ENCODE measurements around the gene MIER3.
"Not testable (repeated sequence)": the region's sequence is repeated elsewhere in the genome, so short reads cannot be mapped to it uniquely, and the experiment has no call there.

Gene MIER3, protein sequence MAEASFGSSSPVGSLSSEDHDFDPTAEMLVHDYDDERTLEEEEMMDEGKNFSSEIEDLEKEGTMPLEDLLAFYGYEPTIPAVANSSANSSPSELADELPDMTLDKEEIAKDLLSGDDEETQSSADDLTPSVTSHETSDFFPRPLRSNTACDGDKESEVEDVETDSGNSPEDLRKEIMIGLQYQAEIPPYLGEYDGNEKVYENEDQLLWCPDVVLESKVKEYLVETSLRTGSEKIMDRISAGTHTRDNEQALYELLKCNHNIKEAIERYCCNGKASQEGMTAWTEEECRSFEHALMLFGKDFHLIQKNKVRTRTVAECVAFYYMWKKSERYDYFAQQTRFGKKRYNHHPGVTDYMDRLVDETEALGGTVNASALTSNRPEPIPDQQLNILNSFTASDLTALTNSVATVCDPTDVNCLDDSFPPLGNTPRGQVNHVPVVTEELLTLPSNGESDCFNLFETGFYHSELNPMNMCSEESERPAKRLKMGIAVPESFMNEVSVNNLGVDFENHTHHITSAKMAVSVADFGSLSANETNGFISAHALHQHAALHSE

DNA sequence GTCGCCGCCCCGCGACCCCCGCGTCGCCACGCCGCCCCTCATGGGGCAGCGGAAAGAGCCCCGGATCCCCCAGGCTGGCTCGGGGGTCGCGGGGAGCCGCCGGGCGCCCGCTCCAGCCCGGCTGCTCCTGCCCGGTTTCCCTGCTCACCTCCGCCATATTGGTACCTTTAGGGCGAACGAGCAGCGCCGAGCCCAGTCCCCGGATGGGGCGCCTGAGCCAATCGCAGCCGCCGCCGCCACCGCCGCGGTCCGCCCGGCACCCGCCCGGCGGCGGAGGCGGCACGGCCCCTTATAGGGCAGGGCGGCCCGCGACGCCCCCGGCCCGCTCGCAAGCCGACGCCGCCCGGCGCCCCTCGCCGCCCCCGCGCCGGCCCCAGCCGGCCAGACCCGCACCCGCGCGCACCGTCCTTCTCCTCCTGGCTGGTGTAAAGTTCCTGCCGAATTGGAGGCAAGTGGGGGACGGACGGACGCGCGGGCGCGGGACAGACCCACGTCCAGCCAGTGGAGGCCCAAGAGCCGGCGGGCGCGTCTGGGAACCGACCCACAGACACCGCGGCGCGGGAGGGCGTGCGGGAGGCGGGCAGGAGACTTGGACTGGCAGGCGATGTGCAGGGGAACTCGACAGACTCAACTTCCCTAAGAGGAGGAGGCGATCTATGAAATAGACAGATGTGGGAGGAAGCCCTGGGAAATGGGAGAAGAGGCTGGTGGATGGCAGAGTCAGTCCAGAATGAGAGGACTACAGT is at the start of gene MIER3:
TSS of gene MIER3 (minus strand) at position 178 of the 746 bp plus-strand sequence. CDS start at position 157, 21 bp downstream.
- DNase-seq = peak; percentile 86
- CTCF ChIA-PET = no interaction called here
- Mint-ChIP-seq H3K27ac (peak within 1 kb of the TSS; percentile 85), H3K4me1 (peaks cover 23% of the 10 kb centered on the region), H3K36me3 (no peaks in the 10 kb centered on the region), H3K9me3 (no peaks in the 10 kb centered on the region), H3K27me3 (peaks cover 23% of the 10 kb centered on the region), H3K4me3 (peak within 1 kb of the TSS; percentile 92)

DNA sequence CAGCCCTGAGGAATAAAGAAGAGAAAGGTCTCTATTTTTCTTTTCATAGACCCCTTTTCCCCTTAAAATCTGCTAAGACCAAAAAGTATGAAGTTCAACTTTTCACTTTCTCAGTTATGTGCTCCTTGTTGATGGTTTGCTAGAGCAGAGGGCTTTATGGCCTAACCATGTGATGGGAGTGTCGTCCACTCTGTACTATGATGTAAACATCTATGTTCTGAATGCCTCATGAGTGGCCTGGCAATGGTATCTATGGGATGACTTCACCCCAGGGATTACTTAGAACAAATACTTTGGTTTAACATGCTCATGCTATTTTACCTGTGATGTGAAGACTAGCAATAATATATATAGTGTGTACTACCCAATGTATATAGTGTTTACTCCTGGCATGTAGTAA is 43.7 kb upstream of the MIER3 start:
- no peaks in the 10 kb centered on the region for H3K4me1 Mint-ChIP-seq
- H3K4me3 Mint-ChIP-seq = no peak overlapping the region
- H3K27ac Mint-ChIP-seq = no peak overlapping the region
- peaks cover 9% of the 10 kb centered on the region for H3K27me3 Mint-ChIP-seq
- no peaks in the 10 kb centered on the region for H3K9me3 Mint-ChIP-seq
- DNase-seq = no peak
- CTCF ChIA-PET = no interaction called here
- no peaks in the 10 kb centered on the region for H3K36me3 Mint-ChIP-seq

DNA sequence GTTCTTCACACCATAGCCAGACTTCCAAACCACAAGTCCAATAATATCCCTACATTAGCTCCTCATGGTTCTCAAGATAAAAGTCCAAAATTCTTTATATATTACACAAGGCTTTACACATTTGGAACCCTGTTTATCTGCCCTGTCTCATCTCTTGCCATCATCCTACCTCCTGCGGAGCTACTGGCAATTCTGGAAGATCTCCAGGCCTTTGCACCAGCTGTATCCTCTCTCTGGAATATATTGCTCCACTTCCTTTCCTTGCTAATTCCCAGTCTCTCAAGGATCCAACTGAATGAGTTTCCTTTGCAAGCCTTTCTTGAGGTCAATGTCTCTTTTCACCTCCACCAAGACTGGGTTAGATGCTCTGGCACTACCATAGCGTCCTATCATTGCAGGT is 41.3 kb upstream of the MIER3 start:
- peaks cover 9% of the 10 kb centered on the region for H3K27me3 Mint-ChIP-seq
- CTCF ChIA-PET = no interaction called here
- no peak for DNase-seq
- H3K4me1 Mint-ChIP-seq = no peaks in the 10 kb centered on the region
- no peaks in the 10 kb centered on the region for H3K36me3 Mint-ChIP-seq
- no peak overlapping the region for H3K4me3 Mint-ChIP-seq
- no peak overlapping the region for H3K27ac Mint-ChIP-seq
- no peaks in the 10 kb centered on the region for H3K9me3 Mint-ChIP-seq

DNA sequence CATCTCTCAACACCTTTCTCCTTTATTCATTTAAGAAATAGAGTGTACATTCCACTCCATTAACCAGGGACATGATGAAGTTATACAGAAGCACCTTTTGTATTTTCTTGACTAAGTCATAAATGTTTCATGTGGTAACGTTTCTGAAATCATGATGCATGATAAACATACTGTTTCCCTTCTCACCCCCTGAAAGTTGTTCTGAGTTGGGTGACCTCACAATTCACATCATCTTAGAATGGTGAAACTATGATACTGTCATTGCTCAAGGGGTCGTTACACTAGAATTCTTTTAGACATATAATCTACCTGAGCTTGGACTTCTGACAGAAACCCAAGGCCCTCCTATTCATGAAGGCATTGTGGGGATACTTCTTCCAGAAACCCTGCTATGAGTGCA is 37.8 kb upstream of the MIER3 start:
- H3K36me3 Mint-ChIP-seq = no peaks in the 10 kb centered on the region
- no peak overlapping the region for H3K27ac Mint-ChIP-seq
- no peak for DNase-seq
- H3K4me3 Mint-ChIP-seq = no peak overlapping the region
- H3K9me3 Mint-ChIP-seq = no peaks in the 10 kb centered on the region
- peaks cover 3% of the 10 kb centered on the region for H3K27me3 Mint-ChIP-seq
- peaks cover 6% of the 10 kb centered on the region for H3K4me1 Mint-ChIP-seq
- CTCF ChIA-PET = no interaction called here

DNA sequence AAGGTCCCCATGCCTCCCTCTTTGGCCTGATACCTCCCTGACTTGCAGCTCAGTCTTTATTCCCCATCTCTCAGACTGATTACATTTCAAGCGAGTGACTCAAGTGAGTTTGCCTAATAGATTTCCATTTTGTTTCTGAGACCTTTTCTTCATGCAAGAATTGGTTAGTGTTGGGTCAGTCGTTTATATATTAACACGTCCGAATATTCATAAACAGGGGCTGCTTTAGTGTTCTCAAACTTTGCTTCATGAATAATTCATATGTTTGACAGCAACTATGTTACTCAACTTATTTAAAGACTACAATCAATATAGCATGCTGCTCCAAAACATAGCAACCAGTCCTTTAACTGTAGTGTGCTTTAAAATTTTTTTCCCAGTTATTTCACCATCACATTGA is 36.6 kb upstream of the MIER3 start:
- CTCF ChIA-PET = no interaction called here

DNA sequence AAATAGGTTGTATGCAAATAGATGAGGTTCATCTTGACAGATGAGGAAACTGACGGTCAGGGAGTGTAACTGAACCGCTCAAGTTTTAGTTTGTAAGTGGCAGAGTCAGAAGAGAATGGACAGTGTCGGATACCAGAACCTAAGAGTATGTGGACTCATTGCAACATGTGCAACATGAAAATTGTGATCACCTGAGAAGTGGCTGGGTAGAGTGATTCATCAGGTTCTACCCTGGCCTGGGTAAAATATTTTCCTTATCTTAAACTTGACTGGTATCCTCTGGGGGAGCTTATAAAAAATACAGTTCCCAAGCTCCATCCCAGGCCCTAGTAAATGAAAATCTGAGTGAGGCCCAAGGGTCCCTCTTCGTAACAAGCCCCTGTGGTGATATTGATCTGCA is 35.2 kb upstream of the MIER3 start:
- CTCF ChIA-PET = no interaction called here
- Mint-ChIP-seq H3K27ac (no peak overlapping the region), H3K9me3 (no peaks in the 10 kb centered on the region), H3K36me3 (no peaks in the 10 kb centered on the region), H3K27me3 (no peaks in the 10 kb centered on the region), H3K4me1 (peaks cover 17% of the 10 kb centered on the region), H3K4me3 (no peak overlapping the region)
- no peak for DNase-seq

More for the DNA sequence above, 36.6 kb upstream of the MIER3 start:
- Mint-ChIP-seq H3K4me3 (no peak overlapping the region), H3K27me3 (peaks cover 3% of the 10 kb centered on the region), H3K36me3 (no peaks in the 10 kb centered on the region), H3K9me3 (no peaks in the 10 kb centered on the region), H3K27ac (no peak overlapping the region), H3K4me1 (peaks cover 17% of the 10 kb centered on the region)
- no peak for DNase-seq

DNA sequence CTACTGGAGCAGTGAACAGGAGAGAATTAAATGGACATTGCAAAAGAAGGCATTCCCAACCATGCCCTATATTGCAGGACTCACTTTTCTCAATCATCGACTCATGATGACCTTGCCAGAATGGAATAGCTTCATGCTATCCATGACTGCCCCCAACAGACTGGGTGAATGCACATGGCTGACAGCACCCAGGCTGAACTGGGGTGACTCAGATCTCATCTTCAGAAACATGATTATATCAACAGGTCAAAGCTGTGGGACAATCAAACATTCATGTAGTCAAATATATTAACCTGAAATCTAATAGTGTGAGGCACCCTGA is 34.7 kb upstream of the MIER3 start:
- DNase-seq = no peak
- Mint-ChIP-seq H3K9me3 (no peaks in the 10 kb centered on the region), H3K27ac (no peak overlapping the region), H3K4me3 (no peak overlapping the region), H3K36me3 (no peaks in the 10 kb centered on the region), H3K4me1 (peaks cover 17% of the 10 kb centered on the region), H3K27me3 (no peaks in the 10 kb centered on the region)
- CTCF ChIA-PET = no interaction called here

DNA sequence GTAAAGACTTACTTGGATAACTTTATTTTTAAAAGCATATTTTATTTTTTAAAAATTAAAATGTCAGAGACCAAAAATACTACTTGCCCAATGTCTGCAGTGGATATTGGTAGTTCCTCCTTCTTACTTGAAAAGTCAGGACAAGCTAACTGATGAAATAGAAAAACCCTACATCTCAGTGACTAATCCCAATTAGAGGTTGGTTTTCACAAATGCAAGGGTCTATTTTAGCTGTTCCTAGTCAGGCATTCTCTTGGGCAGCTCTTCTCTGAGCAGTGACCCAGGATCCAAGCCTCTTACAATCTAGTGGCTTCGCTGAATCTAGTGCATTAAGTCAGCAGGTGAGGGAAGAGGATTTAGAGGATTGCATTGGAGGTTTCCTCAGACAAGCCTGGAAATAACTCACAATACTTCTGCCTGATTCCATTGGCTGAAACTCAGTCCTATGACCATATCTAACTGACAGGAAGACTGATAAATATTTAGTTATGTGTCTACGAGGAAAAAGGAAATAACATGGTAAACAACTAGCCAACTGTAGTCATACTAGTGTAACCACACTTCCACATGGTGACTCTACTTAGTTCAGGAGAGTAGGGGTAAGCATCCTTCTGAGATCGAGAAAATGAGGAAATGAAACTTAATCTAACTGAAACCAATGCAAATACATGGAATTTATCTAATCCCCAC is 34.2 kb upstream of the MIER3 start:
- CTCF ChIA-PET = interaction anchor here (1.1 kb wide), 1 partner anchor 84 kb away, joined by 3 read pairs; no protein-coding TSS in a partner anchor

DNA sequence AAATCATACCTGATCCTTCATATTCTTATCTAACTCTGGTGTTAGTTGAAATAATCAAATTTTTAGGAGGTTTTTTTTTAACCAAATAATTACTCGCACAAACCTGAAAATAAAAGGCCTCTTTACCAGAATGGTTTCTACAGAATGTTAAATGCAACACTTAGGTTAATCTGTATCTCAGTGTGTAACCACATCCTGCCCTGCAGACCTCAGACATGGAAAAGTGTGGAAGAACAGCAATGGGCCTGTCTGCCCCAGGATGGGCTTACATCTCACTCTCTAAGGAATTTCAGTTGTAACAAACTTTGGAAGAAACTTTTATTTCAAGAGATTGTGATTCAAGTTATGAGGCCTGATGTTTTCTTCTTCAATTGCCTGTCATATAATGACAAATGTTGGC is 32.5 kb upstream of the MIER3 start:
- Mint-ChIP-seq H3K4me3 (no peak overlapping the region), H3K4me1 (peaks cover 17% of the 10 kb centered on the region), H3K27ac (no peak overlapping the region), H3K36me3 (no peaks in the 10 kb centered on the region), H3K27me3 (no peaks in the 10 kb centered on the region), H3K9me3 (no peaks in the 10 kb centered on the region)
- DNase-seq = peak; percentile 31
- CTCF ChIA-PET = no interaction called here

More for the DNA sequence above, 34.2 kb upstream of the MIER3 start:
- Mint-ChIP-seq H3K36me3 (no peaks in the 10 kb centered on the region), H3K27ac (no peak overlapping the region), H3K27me3 (no peaks in the 10 kb centered on the region), H3K9me3 (no peaks in the 10 kb centered on the region), H3K4me3 (no peak overlapping the region), H3K4me1 (peaks cover 17% of the 10 kb centered on the region)
- no peak for DNase-seq

DNA sequence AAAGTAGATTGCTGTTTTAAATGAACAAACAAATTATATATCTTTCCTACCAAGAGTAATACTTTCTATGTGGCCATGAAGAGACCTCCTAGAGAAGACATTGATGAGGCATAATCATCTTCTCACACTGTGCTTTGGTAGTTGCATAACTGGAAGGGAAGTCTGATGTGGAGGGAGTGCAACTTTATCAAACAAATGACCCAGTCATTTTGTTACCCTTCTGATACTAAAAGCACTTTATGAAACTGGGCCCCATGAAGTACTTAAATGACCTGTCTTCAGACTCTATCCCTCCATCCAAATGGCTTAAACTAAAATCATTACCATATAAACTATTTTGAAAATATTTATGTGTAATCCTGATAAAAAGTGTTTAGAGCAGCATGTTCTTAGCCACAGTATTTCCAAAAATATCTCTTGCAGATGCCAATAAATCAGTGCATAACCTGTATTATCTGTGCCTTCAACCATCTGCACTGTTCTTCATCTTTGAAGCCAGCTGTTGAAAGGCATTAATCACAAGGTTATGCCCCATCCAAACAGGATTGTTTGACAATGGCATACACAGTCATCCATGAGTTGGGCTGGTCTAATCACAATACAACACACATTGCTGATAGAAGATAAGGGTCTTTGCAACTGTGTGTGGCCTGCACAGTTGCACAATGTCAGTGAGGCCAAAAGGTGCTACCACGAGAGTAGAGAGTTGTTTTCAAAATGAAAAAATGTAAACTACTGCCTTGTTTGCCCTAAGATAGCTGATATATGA is 31.9 kb upstream of the MIER3 start:
- Mint-ChIP-seq H3K27me3 (peaks cover 3% of the 10 kb centered on the region), H3K36me3 (no peaks in the 10 kb centered on the region), H3K4me3 (no peak overlapping the region), H3K27ac (no peak overlapping the region), H3K9me3 (no peaks in the 10 kb centered on the region), H3K4me1 (peaks cover 17% of the 10 kb centered on the region)
- CTCF ChIA-PET = no interaction called here
- no peak for DNase-seq

DNA sequence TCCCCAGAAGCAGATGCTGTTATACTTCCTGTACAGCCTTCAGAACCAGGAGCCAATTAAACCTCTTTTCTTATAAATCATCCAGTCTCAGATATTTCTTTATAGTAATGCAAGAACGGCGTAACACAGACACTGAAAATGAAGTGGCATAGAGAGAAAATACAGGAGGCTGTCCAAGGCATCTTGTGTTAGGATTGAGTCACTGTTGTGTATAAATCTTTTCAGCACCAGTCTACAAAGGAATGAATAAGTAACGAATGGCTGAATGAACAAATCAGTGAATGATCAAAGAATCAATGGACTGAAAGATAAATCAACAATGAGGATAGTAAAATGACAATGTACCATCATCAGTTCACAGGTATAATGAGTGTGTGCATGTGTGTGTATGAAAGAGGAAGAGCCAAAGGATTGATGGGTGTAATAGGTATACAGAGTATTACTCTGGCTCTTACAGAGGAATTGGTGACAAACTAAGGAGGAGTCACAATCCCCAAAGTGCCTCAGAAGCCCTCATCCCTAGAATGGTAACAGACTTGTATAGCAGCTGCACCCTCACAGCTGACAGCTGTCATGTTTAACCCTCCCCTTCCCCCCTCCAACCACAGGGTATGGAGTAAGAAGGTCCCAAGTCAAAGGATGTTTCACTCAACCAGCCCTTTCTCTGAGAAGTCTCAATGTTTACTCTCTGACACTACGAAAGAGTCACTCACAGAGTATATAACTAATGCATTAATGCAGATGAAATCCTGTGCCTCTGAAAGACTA is 29.8 kb upstream of the MIER3 start:
- CTCF ChIA-PET = no interaction called here
- DNase-seq = no peak
- no peaks in the 10 kb centered on the region for H3K36me3 Mint-ChIP-seq
- no peak overlapping the region for H3K27ac Mint-ChIP-seq
- no peaks in the 10 kb centered on the region for H3K9me3 Mint-ChIP-seq
- H3K27me3 Mint-ChIP-seq = peaks cover 3% of the 10 kb centered on the region
- no peak overlapping the region for H3K4me3 Mint-ChIP-seq
- H3K4me1 Mint-ChIP-seq = peaks cover 17% of the 10 kb centered on the region

DNA sequence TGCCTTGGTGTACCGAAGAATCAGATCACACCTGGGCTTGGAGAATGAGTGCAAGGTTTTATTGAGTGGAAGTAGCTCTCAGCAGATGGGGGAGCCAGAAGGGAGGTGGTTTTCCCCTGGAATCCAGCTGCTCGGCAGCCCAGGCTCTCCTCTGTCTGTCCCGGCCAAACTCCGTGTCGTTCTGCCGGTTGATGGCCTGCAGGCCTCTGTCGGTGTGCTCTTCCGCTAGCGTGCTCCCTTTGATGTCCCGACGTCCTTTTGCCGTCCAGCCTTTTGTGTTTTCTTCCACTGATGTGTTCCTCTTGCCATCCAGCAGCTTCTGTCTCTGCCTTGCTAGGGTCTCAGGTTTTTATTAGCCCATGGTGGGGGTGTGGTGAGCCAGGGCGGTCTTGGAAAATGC is 28.0 kb upstream of the MIER3 start:
- DNase-seq = no peak
- CTCF ChIA-PET = no interaction called here
- H3K27ac Mint-ChIP-seq = no peak overlapping the region

DNA sequence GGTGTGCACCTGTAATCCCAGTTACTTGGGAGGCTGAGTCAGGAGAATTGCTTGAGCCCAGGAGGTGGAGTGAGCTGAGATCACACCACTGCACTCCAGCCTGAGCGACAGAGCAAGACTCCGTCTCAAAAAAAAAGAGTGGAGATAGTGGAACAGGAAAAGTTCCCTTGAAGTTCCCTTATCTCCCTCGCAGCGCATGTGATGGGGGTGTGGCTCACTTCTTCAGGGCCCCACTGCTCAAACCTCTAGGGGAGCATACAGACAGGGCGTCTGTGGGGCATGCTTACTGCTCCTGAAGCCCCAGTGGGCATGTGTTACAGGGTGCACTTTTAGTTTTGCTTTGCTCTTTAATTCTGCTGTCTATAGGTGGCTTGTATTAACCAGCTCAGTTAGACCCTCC is 27.6 kb upstream of the MIER3 start:
- peaks cover 10% of the 10 kb centered on the region for H3K4me1 Mint-ChIP-seq
- H3K9me3 Mint-ChIP-seq, H3K4me3 Mint-ChIP-seq, H3K27ac Mint-ChIP-seq, H3K27me3 Mint-ChIP-seq, CTCF ChIA-PET, H3K36me3 Mint-ChIP-seq, DNase-seq: not testable (repeated sequence)

More for the DNA sequence above, 28.0 kb upstream of the MIER3 start:
- no peak overlapping the region for H3K4me3 Mint-ChIP-seq
- H3K27me3 Mint-ChIP-seq = peaks cover 3% of the 10 kb centered on the region
- H3K9me3 Mint-ChIP-seq = no peaks in the 10 kb centered on the region
- peaks cover 13% of the 10 kb centered on the region for H3K4me1 Mint-ChIP-seq
- no peaks in the 10 kb centered on the region for H3K36me3 Mint-ChIP-seq

All from activated naive CD4-positive, alpha-beta T cell treated with anti-CD3 and anti-CD28 coated beads, Interleukin-2, amount 10 ng/mL, durations not matched to agents 7 days and 5 days (primary cell).